PC-9 (cell line): ENCODE results near the gene C11orf98. TPM values are rescaled to one million over a fixed set of nuclear protein-coding genes. Genes with fewer than 3 reads are reported as not detected.
"Not testable (repeated sequence)": the region's sequence is repeated elsewhere in the genome, so short reads cannot be mapped to it uniquely, and the experiment has no call there.

ENCODE experiments used
- BruUV-seq: library from RNA; stranded (reverse); fragments of 400-500 nt; replicated peaks from 2 replicates; lab custom pipeline; 2021; lab: Mats Ljungman, UMichigan
- CTCF ChIA-PET: fragments of 300-600 bp; sonication (Branson Sonifier 250); formaldehyde crosslinking; loops from one replicate; lab custom pipeline; 2022; ENCODE audit warnings: antibody characterized with exemption; lab: Charles Lee
- POLR2A ChIA-PET: fragments of 300-600 bp; sonication (Branson Sonifier 250); formaldehyde crosslinking; loops from one replicate; lab custom pipeline; 2022; ENCODE audit warnings: antibody characterized with exemption; ENCODE audit not compliant: unreplicated experiment; lab: Charles Lee
- DNase-seq, 2 experiments: peaks; one replicate each; pipeline versions ENCODE4 v3.0.0 to v3.0.0-alpha.2; 2015 to 2022; ENCODE audit warnings: mixed read lengths in 1 of 2
- H2AFZ ChIP-seq: fragments of 200-600 bp; sonication (generic); 2 replicates; pipeline ENCODE4 v1.8.1; 2017; ENCODE audit warnings: antibody characterized with exemption
- H3F3A ChIP-seq: fragments of 200-600 bp; sonication (generic); 2 replicates; pipeline ENCODE4 v1.8.1; 2017; ENCODE audit warnings: antibody characterized with exemption, mild to moderate bottlenecking, low read depth; ENCODE audit not compliant: insufficient read depth
- H3K27ac ChIP-seq: fragments of 200-600 bp; sonication (generic); 2 replicates; pipeline ENCODE4 v1.6.1; 2016; ENCODE audit warnings: mixed run types
- H3K27me3 ChIP-seq: fragments of 200-600 bp; sonication (generic); 2 replicates; pipeline ENCODE4 v1.6.1; 2016; ENCODE audit warnings: low read depth, mixed run types; ENCODE audit not compliant: insufficient read depth
- H3K36me3 ChIP-seq: fragments of 200-600 bp; sonication (generic); 2 replicates; pipeline ENCODE4 v1.6.1; 2016; ENCODE audit warnings: low read depth, mixed run types
- H3K4me1 ChIP-seq: fragments of 200-600 bp; sonication (generic); replicated peaks from 2 replicates; pipeline ENCODE4 v1.6.1; 2016; ENCODE audit warnings: mixed run types; ENCODE audit not compliant: insufficient read depth
- H3K4me2 ChIP-seq: fragments of 200-600 bp; sonication (generic); 2 replicates; pipeline ENCODE4 v1.6.1; 2017; ENCODE audit warnings: mixed run types
- H3K4me3 ChIP-seq: fragments of 200-600 bp; sonication (generic); 2 replicates; pipeline ENCODE4 v1.6.1; 2016; ENCODE audit warnings: mixed run types
- H3K79me2 ChIP-seq: fragments of 200-600 bp; sonication (generic); 2 replicates; pipeline ENCODE4 v1.6.1; 2017; ENCODE audit warnings: low read depth, mixed run types
- H3K9me2 ChIP-seq: fragments of 200-600 bp; sonication (generic); 2 replicates; pipeline ENCODE4 v1.8.1; 2017; ENCODE audit warnings: mild to moderate bottlenecking; ENCODE audit not compliant: insufficient read depth
- H3K9me3 ChIP-seq: fragments of 200-600 bp; sonication (generic); 2 replicates; pipeline ENCODE4 v1.8.1; 2016; ENCODE audit warnings: low read depth; ENCODE audit not compliant: insufficient read depth
- H4K20me1 ChIP-seq: fragments of 200-600 bp; sonication (generic); 2 replicates; pipeline ENCODE4 v1.8.1; 2017; ENCODE audit not compliant: insufficient read depth
- EZH2 ChIP-seq: fragments of 200-600 bp; sonication (generic); IDR thresholded peaks from 2 replicates; pipeline ENCODE4 v1.8.0; 2017; ENCODE audit warnings: antibody characterized with exemption, low read depth
- intact Hi-C: fragments of 100-400 bp; cut with micrococcal nuclease; formaldehyde crosslinking; loops from one replicate; pipeline ENCODE4 v1.10.0; 2022; ENCODE audit not compliant: unreplicated experiment
- total RNA-seq: library from RNA; stranded (reverse); gene quantifications from 2 replicates; pipeline ENCODE4 v1.2.3, GENCODE V29; 2021
- TF ChIP-seq, protein P1 (sequence below): fragments of 200-600 bp; sonication (generic); conservative IDR thresholded peaks from 2 replicates; pipeline ENCODE4 v1.6.1; 2017; ENCODE audit warnings: mixed run types, antibody characterized with exemption, mild to moderate bottlenecking, moderate library complexity

The C11orf98 gene
- total RNA-seq, 1 experiment from 2014 or later, result 94.9 TPM

DNA sequence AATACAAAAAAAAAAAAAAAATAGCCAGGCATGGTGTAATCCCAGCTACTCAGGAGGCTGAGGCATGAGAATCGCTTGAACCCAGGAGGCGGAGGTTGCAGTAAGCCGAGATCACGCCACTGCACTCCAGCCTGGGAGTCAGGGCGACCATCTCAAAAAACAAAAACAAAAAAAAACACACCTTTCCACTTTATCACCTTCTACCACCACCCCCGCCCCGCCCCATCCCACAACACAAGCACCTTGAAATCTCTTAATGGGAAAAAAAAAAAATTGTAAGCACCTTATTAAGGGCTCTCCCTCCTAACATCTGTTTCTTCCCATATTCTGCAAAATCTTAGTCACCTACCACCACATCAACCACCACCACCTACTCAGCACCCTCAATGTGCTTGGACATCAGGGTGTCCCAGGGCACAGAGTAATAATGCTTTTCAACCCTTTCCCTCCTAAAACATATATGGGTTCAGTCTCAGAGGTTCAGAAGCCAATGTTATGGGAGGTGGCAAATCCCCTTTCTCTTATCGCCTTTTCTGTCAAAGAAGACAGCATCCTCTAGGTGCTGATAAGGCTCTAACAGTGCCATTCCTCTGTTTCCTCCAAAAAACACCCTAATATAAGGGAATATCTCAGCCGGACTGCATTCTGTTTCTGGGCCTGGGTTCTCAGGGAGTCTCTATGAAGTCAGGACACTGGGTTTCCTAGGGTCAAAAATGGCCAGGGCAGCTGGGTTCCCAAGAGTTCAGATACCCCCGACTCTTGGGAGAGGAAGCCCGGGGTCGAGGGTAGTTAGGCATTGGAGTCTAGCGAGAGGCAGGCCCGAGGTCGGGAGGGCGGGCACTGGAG is 12.6 kb downstream of the C11orf98 start:
- Histone ChIP-seq H3K4me2 (peak overlapping the region; percentile 99), H2AFZ (peak overlapping the region; percentile 93), H3F3A (peaks cover 40% of the 10 kb centered on the region), H3K36me3 (0 out of 2 replicates have a peak, but pooled peaks cover 4% of the 10 kb centered on the region), H4K20me1 (no peaks in the 10 kb centered on the region), H3K4me1 (peaks cover 15% of the 10 kb centered on the region), H3K9me3 (no peaks in the 10 kb centered on the region), H3K4me3 (peak overlapping the region; percentile 96), H3K79me2 (peaks cover 30% of the 10 kb centered on the region), H3K27me3 (no peaks in the 10 kb centered on the region), H3K9me2 (no peaks in the 10 kb centered on the region), H3K27ac (peak overlapping the region; percentile 75)
- CTCF ChIA-PET, result no interaction called here
- no peak for DNase-seq
- TF ChIP-seq EZH2, result no peak
- TF ChIP-seq, protein P1, sequence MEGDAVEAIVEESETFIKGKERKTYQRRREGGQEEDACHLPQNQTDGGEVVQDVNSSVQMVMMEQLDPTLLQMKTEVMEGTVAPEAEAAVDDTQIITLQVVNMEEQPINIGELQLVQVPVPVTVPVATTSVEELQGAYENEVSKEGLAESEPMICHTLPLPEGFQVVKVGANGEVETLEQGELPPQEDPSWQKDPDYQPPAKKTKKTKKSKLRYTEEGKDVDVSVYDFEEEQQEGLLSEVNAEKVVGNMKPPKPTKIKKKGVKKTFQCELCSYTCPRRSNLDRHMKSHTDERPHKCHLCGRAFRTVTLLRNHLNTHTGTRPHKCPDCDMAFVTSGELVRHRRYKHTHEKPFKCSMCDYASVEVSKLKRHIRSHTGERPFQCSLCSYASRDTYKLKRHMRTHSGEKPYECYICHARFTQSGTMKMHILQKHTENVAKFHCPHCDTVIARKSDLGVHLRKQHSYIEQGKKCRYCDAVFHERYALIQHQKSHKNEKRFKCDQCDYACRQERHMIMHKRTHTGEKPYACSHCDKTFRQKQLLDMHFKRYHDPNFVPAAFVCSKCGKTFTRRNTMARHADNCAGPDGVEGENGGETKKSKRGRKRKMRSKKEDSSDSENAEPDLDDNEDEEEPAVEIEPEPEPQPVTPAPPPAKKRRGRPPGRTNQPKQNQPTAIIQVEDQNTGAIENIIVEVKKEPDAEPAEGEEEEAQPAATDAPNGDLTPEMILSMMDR, result no peak
- intact Hi-C loops, result no loop called here
- POLR2A ChIA-PET, result interaction anchor here (0.9 to 1.0 kb wide), 5 partner anchors 12 to 260 kb away, joined by 3 to 37 read pairs (median 9); partner anchors contain the start of genes B3GAT3, C11orf98, CSKMT and ZBTB3
- BruUV-seq, result TSS peak; percentile 50

DNA sequence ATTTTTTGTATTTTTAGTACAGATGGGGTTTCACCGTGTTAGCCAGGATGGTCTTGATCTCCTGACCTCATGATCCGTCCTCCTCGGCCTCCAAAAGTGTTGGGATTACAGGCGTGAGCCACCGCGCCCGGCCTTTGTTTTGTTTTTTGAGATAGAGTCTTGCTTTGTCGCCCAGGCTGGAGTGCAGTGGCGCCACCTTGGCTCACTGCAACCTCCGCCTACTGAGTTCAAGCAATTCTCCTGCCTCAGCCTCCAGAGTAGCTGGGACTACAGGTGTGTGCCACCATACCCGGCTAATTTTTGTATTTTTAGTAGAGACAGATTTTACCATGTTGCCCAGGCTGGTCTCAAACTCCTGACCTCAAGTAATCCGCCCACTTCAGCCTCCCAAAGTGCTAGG is 14.7 kb downstream of the C11orf98 start:
- BruUV-seq, H3K9me3 ChIP-seq, H3K36me3 ChIP-seq, H2AFZ ChIP-seq, DNase-seq, H3K4me3 ChIP-seq, H4K20me1 ChIP-seq, H3K9me2 ChIP-seq, H3K27me3 ChIP-seq, H3K4me2 ChIP-seq, H3K27ac ChIP-seq, CTCF ChIA-PET, intact Hi-C loops: not testable (repeated sequence)
- H3K4me1 ChIP-seq, result peaks cover 24% of the 10 kb centered on the region
- POLR2A ChIA-PET, result interaction anchor here (0.7 kb wide), 1 partner anchor 190 kb away, joined by 4 read pairs; no protein-coding TSS in a partner anchor
- peaks cover 40% of the 10 kb centered on the region for H3K79me2 ChIP-seq
- peaks cover 36% of the 10 kb centered on the region for H3F3A ChIP-seq

DNA sequence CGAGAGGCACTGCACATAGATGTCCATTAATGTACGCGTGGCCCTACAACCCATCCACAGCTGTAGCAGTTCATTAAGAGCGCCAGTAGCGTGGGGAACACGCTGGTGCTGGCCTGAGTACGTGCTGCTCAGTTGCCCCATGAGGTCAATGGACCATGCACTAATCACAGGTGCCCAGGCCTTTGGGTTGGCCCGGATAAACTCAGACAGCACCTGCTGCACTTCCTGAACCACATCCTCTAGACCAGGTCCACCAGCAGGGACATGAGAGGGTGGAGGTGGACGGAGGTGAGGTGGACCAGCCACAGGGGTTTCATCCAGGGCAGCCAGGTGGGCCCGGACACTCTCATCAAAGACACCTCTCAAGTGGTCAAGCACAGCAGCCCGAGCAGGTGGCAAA is 15.5 kb downstream of the C11orf98 start:
- peaks cover 30% of the 10 kb centered on the region for H3K4me1 ChIP-seq
- H2AFZ ChIP-seq, result no peak overlapping the region
- no peak for DNase-seq
- no peak overlapping the region for H3K4me2 ChIP-seq
- 0 out of 2 replicates have a peak, but pooled peaks cover 4% of the 10 kb centered on the region for H3K36me3 ChIP-seq
- intact Hi-C loops, result loop anchor here (5.0 kb wide), 1 partner anchor 37 kb away; the partner anchor contains the start of genes EML3 and ROM1
- TF ChIP-seq, protein P1, result no peak
- no peak for TF ChIP-seq EZH2
- BruUV-seq, result no TSS peak
- H3K27me3 ChIP-seq, result no peaks in the 10 kb centered on the region
- no peaks in the 10 kb centered on the region for H3K9me2 ChIP-seq
- H3K27ac ChIP-seq, result no peak overlapping the region
- H3K4me3 ChIP-seq, result no peak overlapping the region
- ChIA-PET POLR2A (interaction anchor here (0.6 to 0.7 kb wide), 2 partner anchors 25 to 191 kb away, joined by 3 to 4 read pairs; no protein-coding TSS in a partner anchor), CTCF (no interaction called here)
- no peaks in the 10 kb centered on the region for H3K9me3 ChIP-seq
- H4K20me1 ChIP-seq, result no peaks in the 10 kb centered on the region; the same call in 1 of the 2 replicates
- H3F3A ChIP-seq, result peaks cover 28% of the 10 kb centered on the region
- peaks cover 48% of the 10 kb centered on the region for H3K79me2 ChIP-seq
